ENCODE results near the gene UCN3. TPM values are rescaled to one million over a fixed set of nuclear protein-coding genes. Genes with fewer than 3 reads are reported as not detected.

The UCN3 gene
- total RNA-seq, 5 donors from 2014 or later (not counting 1 experiment from before 2014, with no cell fraction given), result not detected

GRCh38 chr10:5360318-5360915, 4.3 kb upstream of the UCN3 start:
- no peak for DNase-seq
- Mint-ChIP-seq H3K27me3 (peaks cover 5 to 33% of the 10 kb centered on the region in 2 donors), H3K4me3 (no peak overlapping the region), H3K4me1 (peaks cover 0 to 6% (median 0%) of the 10 kb centered on the region in 3 donors), H3K9me3 (no peaks in the 10 kb centered on the region), H3K36me3 (no peaks in the 10 kb centered on the region), H3K27ac (no peak overlapping the region)
- ATAC-seq (replicated peaks in 1 of 4), result no peak
- Histone ChIP-seq H3K9me3 (no peaks in the 10 kb centered on the region), H3K36me3 (ENCODE audit: control insufficient read depth in 2 of 2, extremely low read depth in 1 of 2, insufficient read depth in 1 of 2, low read length in 1 of 2) (no peaks in the 10 kb centered on the region), H3K27ac (ENCODE audit: low read length) (no peak overlapping the region), H3K4me1 (ENCODE audit: control insufficient read depth in 1 of 2, extremely low read depth in 1 of 2, insufficient read depth in 2 of 2, low read length in 2 of 2) (no peaks in the 10 kb centered on the region), H3K27me3 (replicated peaks in 1 of 2; ENCODE audit: control insufficient read depth in 2 of 2, extremely low read depth in 1 of 2, insufficient read depth in 2 of 2, low read length in 1 of 2) (peaks cover 0 to 8% of the 10 kb centered on the region in 2 experiments), H3K4me3 (ENCODE audit: control insufficient read depth in 1 of 2, extremely low read depth in 1 of 2, low read length in 1 of 2) (no peak overlapping the region)
- 90% methylated on average over 4 of the region's 7 CpGs for WGBS (ENCODE audit: insufficient coverage)
- CTCF ChIA-PET, result no interaction called here
- POLR2A ChIA-PET, result no interaction called here

- ChIA-PET CTCF (no interaction called here), POLR2A (interaction anchor here in 1 of 2 donors (0.6 kb wide), 1 partner anchor 1119 kb away, joined by 5 read pairs; no protein-coding TSS in a partner anchor)
- Histone ChIP-seq H3K36me3 (ENCODE audit: control insufficient read depth in 2 of 2, extremely low read depth in 1 of 2, insufficient read depth in 1 of 2, low read length in 1 of 2) (no peaks in the 10 kb centered on the region), H3K9me3 (no peaks in the 10 kb centered on the region), H3K4me1 (ENCODE audit: control insufficient read depth in 1 of 2, extremely low read depth in 1 of 2, insufficient read depth in 2 of 2, low read length in 2 of 2) (no peaks in the 10 kb centered on the region), H3K27ac (ENCODE audit: low read length) (no peak overlapping the region), H3K27me3 (replicated peaks in 1 of 2; ENCODE audit: control insufficient read depth in 2 of 2, extremely low read depth in 1 of 2, insufficient read depth in 2 of 2, low read length in 1 of 2) (peaks cover 0 to 8% of the 10 kb centered on the region in 2 experiments), H3K4me3 (ENCODE audit: control insufficient read depth in 1 of 2, extremely low read depth in 1 of 2, low read length in 1 of 2) (no peak overlapping the region)
- ATAC-seq (replicated peaks in 1 of 4) (no peak), DNase-seq (no peak)
- Mint-ChIP-seq H3K36me3 (no peaks in the 10 kb centered on the region), H3K4me3 (no peak overlapping the region), H3K27ac (no peak overlapping the region), H3K27me3 (peaks cover 5 to 24% of the 10 kb centered on the region in 2 donors), H3K4me1 (no peaks in the 10 kb centered on the region), H3K9me3 (no peaks in the 10 kb centered on the region)
- no CpG with 5 or more reads among the region's 4 CpGs for WGBS (ENCODE audit: insufficient coverage)
Observed at GRCh38 chr10:5361966-5362365, 2.8 kb upstream of the UCN3 start.

DNA sequence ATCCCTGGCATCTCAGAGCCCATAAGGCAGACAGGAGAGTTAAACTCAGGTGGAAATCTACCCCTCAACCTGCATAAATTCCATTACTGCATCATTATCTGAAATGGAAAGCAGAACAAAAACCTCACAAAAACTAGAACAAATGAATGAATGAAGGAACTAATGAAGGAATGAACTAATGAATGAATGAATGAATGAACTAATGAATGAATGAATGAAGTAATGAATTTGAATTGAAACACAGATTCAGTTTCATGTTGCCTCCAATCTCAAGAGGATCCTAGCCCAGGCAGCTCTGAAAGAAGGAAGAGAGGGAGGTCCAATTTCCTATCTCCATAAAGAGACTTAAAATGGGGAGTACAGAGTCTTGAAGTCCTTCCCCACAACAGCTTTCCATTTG, 1.9 kb upstream of the UCN3 start:
- no peaks in the 10 kb centered on the region for H3K36me3 ChIP-seq (ENCODE audit: control insufficient read depth in 2 of 2, extremely low read depth in 1 of 2, insufficient read depth in 1 of 2, low read length in 1 of 2)
- H3K4me3 ChIP-seq (ENCODE audit: control insufficient read depth in 1 of 2, extremely low read depth in 1 of 2, low read length in 1 of 2), result no peak overlapping the region
- ATAC-seq (replicated peaks in 1 of 4), result no peak
- peaks cover 0 to 8% of the 10 kb centered on the region in 2 experiments for H3K27me3 ChIP-seq (replicated peaks in 1 of 2; ENCODE audit: control insufficient read depth in 2 of 2, extremely low read depth in 1 of 2, insufficient read depth in 2 of 2, low read length in 1 of 2)
- H3K4me1 ChIP-seq (ENCODE audit: control insufficient read depth in 1 of 2, extremely low read depth in 1 of 2, insufficient read depth in 2 of 2, low read length in 2 of 2), result no peaks in the 10 kb centered on the region
- peaks cover 5 to 22% of the 10 kb centered on the region in 2 donors for H3K27me3 Mint-ChIP-seq
- no peaks in the 10 kb centered on the region for H3K36me3 Mint-ChIP-seq
- no peak overlapping the region for H3K4me3 Mint-ChIP-seq
- CTCF ChIA-PET, result no interaction called here
- no peak overlapping the region for H3K27ac Mint-ChIP-seq
- H3K27ac ChIP-seq (ENCODE audit: low read length), result no peak overlapping the region
- POLR2A ChIA-PET, result no interaction called here
- H3K4me1 Mint-ChIP-seq, result no peaks in the 10 kb centered on the region
- H3K9me3 ChIP-seq, result no peaks in the 10 kb centered on the region
- no peaks in the 10 kb centered on the region for H3K9me3 Mint-ChIP-seq
- no peak for DNase-seq

GRCh38 chr10:5364374-5364773, 392 bp upstream of the UCN3 start:
- no peak overlapping the region for H3K4me3 Mint-ChIP-seq
- CTCF ChIA-PET, result no interaction called here
- POLR2A ChIA-PET, result no interaction called here

DNA sequence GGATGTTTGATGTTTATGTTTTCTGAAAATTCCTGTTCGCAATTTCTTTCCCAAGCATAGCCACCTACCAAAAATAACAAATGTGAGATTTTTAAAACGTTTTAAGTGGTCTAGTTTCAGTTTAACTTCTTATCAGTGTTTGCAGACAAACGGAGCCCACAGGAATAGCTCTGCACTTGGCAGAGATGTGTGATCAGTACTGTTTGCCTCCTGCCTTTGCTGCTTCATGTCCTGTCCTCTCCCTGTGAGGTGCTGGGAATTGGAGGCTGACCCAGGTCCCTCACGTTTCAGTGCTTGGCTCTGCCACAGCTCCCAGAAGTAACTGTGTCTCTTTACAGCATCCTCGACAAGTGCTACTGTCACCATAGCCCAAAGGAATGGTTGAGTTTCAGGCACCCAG, 1.2 kb downstream of the UCN3 start:
- DNase-seq, result no peak
- no peak for ATAC-seq (replicated peaks in 1 of 4)
- Mint-ChIP-seq H3K4me1 (peaks cover 0 to 5% (median 0%) of the 10 kb centered on the region in 3 donors), H3K9me3 (peaks cover 0 to 12% (median 3%) of the 10 kb centered on the region in 3 donors), H3K36me3 (no peaks in the 10 kb centered on the region), H3K27me3 (peaks cover 5 to 16% of the 10 kb centered on the region in 2 donors), H3K27ac (no peak overlapping the region), H3K4me3 (no peak overlapping the region)
- no peaks in the 10 kb centered on the region for H3K36me3 ChIP-seq (ENCODE audit: control insufficient read depth in 2 of 2, extremely low read depth in 1 of 2, insufficient read depth in 1 of 2, low read length in 1 of 2)
- H3K4me3 ChIP-seq (ENCODE audit: control insufficient read depth in 1 of 2, extremely low read depth in 1 of 2, low read length in 1 of 2), result no peak overlapping the region
- ChIA-PET POLR2A (no interaction called here), CTCF (no interaction called here)
- peaks cover 0 to 8% of the 10 kb centered on the region in 2 experiments for H3K27me3 ChIP-seq (replicated peaks in 1 of 2; ENCODE audit: control insufficient read depth in 2 of 2, extremely low read depth in 1 of 2, insufficient read depth in 2 of 2, low read length in 1 of 2)
- H3K27ac ChIP-seq (ENCODE audit: low read length), result no peak overlapping the region
- no peaks in the 10 kb centered on the region for H3K4me1 ChIP-seq (ENCODE audit: control insufficient read depth in 1 of 2, extremely low read depth in 1 of 2, insufficient read depth in 2 of 2, low read length in 2 of 2)
- no peaks in the 10 kb centered on the region for H3K9me3 ChIP-seq
- 40% methylated on average over 2 of the region's 5 CpGs for WGBS (ENCODE audit: insufficient coverage)

More at GRCh38 chr10:5364374-5364773, 392 bp upstream of the UCN3 start:
- Histone ChIP-seq H3K27ac (ENCODE audit: low read length) (no peak overlapping the region), H3K4me1 (ENCODE audit: control insufficient read depth in 1 of 2, extremely low read depth in 1 of 2, insufficient read depth in 2 of 2, low read length in 2 of 2) (no peaks in the 10 kb centered on the region), H3K9me3 (no peaks in the 10 kb centered on the region), H3K36me3 (ENCODE audit: control insufficient read depth in 2 of 2, extremely low read depth in 1 of 2, insufficient read depth in 1 of 2, low read length in 1 of 2) (no peaks in the 10 kb centered on the region), H3K27me3 (replicated peaks in 1 of 2; ENCODE audit: control insufficient read depth in 2 of 2, extremely low read depth in 1 of 2, insufficient read depth in 2 of 2, low read length in 1 of 2) (peaks cover 0 to 8% of the 10 kb centered on the region in 2 experiments), H3K4me3 (ENCODE audit: control insufficient read depth in 1 of 2, extremely low read depth in 1 of 2, low read length in 1 of 2) (no peak overlapping the region)
- no peaks in the 10 kb centered on the region for H3K9me3 Mint-ChIP-seq
- no peak overlapping the region for H3K27ac Mint-ChIP-seq
- peaks cover 5 to 22% of the 10 kb centered on the region in 2 donors for H3K27me3 Mint-ChIP-seq
- no peak for DNase-seq
- H3K4me1 Mint-ChIP-seq, result no peaks in the 10 kb centered on the region
- no peaks in the 10 kb centered on the region for H3K36me3 Mint-ChIP-seq
- 88% methylated on average over 5 of the region's 11 CpGs for WGBS (ENCODE audit: insufficient coverage)
- ATAC-seq (replicated peaks in 1 of 4), result no peak

DNA sequence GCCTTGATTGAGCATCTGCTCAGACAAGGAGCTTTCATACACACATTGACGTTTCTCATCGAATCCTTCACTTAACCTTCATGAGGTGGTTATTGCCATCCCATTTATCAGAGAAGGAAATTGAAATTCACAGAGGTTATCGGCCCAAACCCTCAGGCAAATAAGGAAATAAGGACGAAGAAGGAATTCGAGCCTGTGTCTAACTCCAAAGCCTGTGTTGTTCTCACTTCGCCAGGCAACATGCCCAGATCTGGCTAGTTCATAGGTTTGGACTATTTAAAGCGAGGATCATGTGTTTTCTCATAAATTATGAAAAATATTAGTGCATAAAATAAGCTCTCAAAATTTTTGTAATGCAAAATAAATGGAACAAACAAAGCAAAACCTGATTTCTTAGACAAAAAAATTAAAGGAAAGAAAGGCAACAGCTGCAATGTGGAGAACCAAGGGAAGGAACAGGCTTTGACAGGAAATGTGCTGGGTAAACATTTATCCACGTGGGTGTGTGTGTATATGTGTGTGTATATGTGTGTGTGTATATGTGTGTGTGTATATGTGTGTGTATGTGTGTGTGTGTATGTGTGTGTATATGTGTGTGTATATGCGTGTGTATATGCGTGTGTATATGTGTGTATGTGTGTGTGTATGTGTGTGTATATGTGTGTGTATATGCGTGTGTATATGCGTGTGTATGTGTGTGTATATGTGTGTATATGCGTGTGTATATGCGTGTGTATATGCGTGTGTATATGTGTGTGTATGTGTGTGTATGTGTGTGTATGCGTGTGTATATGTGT, 4.8 kb downstream of the UCN3 start:
- ATAC-seq (replicated peaks in 1 of 4), result no peak

More for the DNA sequence above, 4.8 kb downstream of the UCN3 start:
- H3K4me3 ChIP-seq (ENCODE audit: control insufficient read depth in 1 of 2, extremely low read depth in 1 of 2, low read length in 1 of 2), result no peak overlapping the region
- Mint-ChIP-seq H3K4me3 (no peak overlapping the region), H3K27ac (no peak overlapping the region), H3K36me3 (no peaks in the 10 kb centered on the region), H3K9me3 (peaks cover 0 to 13% (median 3%) of the 10 kb centered on the region in 3 donors), H3K27me3 (peaks cover 4 to 9% of the 10 kb centered on the region in 2 donors), H3K4me1 (peaks cover 0 to 9% (median 0%) of the 10 kb centered on the region in 3 donors)
- no peak overlapping the region for H3K27ac ChIP-seq (ENCODE audit: low read length)
- peaks cover 0 to 7% of the 10 kb centered on the region in 2 experiments for H3K27me3 ChIP-seq (replicated peaks in 1 of 2; ENCODE audit: control insufficient read depth in 2 of 2, extremely low read depth in 1 of 2, insufficient read depth in 2 of 2, low read length in 1 of 2)
- POLR2A ChIA-PET, result no interaction called here
- 83% methylated on average over 13 of the region's 16 CpGs for WGBS (ENCODE audit: insufficient coverage)
- H3K4me1 ChIP-seq (ENCODE audit: control insufficient read depth in 1 of 2, extremely low read depth in 1 of 2, insufficient read depth in 2 of 2, low read length in 2 of 2), result no peaks in the 10 kb centered on the region
- no peak for DNase-seq
- H3K36me3 ChIP-seq (ENCODE audit: control insufficient read depth in 2 of 2, extremely low read depth in 1 of 2, insufficient read depth in 1 of 2, low read length in 1 of 2), result no peaks in the 10 kb centered on the region
- H3K9me3 ChIP-seq, result no peaks in the 10 kb centered on the region
- CTCF ChIA-PET, result no interaction called here
